ENCODE results near the gene CLHC1.

DNA sequence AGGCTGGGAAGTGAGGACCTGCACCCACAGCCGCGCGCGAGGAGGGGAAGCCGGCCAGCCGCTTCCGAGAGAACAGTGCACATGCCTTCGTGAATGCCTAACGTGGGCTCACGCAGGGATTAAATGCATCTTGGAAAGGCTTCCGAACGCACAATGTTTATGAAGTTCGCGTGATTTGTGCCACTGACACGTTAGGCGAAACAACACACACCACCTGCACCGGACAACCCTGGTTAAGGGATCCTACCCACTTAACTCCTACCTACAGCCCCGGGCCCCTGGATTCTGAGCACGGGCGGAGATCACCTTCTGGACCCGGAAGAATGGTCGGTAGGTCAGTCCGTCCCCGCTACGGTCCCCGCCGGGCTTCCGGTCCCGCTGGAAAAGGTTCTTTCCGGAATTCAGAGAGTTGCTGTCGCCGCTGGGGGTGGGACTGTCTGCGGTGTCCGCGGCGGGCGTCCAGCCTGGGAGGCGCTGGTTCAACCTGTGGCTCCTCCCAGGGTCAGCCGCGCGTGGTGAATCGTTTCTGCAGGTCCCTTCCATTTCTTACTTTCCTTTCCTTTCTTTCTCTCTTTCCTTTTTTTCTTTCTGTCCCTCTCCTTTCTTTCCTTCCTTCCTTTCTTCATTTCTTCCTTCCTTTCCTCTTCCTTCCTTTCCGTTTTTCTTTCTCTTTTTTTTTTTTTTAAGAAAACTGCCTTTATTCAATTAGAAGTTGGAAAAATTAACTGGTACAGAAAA, 37.0 kb upstream of the CLHC1 start, which contains the start of gene MTIF2:
- TF ChIP-seq, protein P1, sequence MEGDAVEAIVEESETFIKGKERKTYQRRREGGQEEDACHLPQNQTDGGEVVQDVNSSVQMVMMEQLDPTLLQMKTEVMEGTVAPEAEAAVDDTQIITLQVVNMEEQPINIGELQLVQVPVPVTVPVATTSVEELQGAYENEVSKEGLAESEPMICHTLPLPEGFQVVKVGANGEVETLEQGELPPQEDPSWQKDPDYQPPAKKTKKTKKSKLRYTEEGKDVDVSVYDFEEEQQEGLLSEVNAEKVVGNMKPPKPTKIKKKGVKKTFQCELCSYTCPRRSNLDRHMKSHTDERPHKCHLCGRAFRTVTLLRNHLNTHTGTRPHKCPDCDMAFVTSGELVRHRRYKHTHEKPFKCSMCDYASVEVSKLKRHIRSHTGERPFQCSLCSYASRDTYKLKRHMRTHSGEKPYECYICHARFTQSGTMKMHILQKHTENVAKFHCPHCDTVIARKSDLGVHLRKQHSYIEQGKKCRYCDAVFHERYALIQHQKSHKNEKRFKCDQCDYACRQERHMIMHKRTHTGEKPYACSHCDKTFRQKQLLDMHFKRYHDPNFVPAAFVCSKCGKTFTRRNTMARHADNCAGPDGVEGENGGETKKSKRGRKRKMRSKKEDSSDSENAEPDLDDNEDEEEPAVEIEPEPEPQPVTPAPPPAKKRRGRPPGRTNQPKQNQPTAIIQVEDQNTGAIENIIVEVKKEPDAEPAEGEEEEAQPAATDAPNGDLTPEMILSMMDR (IDR thresholded peaks at IDR 0.05; ENCODE audit: low read length) = no peak
- no peak for TF ChIP-seq EZH2 (IDR thresholded peaks at IDR 0.05; ENCODE audit: borderline replicate concordance, low read length)

All from OCI-LY1 (cell line).